ENCODE measurements around the gene EI24.
"Not testable (repeated sequence)": the region's sequence is repeated elsewhere in the genome, so short reads cannot be mapped to it uniquely, and the experiment has no call there.

The EI24 gene

DNA sequence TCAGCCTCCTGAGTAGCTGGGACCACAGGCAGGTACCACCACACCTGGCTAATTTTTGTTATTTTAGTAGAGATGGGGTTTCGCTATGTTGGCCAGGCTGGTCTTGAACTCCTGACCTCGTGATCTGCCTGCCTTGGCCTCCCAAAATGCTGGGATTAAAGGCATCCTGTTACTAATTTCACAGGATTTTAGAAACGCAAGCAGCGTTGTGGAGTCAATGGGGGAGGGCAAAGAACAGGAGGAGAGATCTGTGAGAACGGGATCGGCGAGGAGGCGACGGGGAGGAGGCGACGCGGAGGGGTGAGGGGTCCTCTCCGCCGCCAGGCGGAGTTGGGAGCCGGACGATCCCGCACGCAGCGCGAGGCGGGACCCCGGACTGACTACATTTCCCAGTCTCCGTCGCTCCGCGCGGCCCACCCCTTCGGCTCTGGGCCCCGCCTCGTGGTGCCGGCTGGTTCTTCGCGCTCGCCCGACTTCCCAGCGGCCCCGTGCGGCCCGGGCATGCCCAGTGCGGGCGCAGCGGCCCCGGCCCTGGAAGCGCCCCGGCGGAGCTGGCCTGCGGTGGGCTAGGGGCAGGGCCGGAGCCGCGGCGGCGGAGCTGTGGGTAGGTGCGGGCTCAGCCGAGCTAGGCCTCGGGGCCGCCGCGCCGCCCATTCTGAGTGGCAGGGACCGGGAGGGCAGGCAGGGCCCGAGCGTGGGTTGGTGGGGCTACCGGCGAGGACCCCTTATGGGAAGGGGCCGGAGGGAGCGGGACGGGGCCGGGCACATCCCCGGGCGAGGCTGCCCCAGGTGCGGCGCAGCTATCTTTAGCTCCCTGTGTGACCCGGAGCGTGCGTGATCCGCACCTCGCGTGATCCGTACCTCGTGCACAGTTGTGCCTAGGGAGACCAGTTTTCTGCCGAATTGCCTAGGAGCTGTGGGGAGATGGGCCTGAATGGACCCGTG is at the start of gene EI24:
Gene EI24 (plus strand): TSS at position 508 of the 945 bp plus-strand sequence. CDS start 3,051 bp downstream, outside the sequence.
- DNase-seq: peak; percentile 75

DNA sequence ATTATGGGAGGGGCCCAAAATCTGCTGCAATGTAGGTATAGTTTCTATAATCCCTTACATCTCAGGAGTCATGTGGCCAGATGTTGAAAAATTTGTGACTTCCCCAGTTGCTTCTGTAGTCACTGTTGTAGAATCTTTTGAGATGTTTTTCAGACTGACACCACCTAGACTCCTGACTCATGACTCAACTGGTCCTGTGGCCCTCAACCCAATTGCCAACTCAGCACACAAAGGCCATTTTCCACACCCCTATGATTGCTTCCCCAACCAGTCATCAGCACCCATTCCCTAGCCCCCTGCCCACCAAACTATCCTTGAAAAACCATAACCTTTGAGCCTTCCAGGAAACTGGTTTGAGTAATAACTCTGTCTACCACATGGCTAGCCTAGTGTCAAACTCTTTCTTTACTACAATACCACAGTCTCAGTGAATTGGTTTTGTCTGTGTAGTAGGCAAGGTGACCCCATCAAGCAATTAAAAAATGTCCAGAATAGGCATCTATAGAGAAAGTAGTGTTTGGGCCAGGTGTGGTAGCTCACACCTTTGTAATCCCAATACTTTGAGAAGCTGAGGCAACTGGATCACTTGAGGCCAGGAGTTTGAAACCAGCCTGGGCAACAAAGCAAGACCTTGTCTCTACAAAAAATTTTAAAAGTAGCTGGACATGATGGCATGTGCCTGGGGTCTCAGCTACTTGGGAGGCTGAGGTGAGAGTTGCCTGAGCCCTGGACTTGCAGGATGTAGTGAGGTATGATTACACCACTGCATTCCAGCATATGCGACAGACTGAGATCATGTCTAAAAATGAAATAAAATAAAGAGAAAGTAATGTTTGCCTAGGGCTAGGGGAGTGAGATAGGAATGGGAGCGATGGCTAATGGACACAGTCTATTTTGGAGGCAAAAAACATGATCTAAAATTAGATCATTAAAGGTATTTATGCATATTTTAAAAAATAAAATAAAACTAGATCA is 49.1 kb upstream of the EI24 start:
- DNase-seq: no peak

DNA sequence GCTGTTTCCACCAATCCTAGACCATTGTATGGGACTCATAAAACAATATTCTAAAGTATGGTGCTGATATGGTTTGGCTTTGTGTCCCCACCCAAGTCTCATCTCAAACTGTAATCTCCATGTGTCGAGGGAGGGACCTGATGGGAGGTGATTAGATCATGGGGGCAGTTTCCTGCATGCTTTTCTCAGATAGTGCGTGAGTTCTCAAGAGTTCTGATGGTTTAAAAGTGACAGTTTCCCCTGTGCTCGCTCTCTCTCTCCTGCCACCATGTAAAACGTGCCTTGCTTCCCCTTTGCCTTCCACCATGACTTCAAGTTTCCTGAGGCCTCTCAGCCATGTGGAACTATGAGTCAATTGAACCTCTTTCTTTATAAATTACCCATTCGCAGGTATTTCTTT is 44.0 kb upstream of the EI24 start:
- no peak for DNase-seq

DNA sequence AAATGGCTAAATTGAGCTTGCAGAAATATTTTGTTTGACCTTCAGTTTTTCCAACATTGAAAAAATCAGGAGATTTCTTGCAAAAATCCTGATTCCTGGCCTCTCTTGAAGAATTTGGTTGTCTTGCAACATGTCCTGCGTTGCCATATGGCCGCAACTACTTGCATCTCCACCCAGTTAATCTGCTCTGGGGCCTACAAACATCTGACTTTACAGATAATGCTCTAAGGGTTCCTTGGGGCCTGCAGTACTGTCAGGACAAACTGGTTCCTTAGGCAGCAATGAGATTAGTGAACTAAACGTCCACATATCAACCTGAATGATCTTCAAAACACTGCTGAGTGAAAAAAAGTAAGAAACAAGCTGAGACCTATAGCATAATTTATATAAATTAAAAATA is 36.6 kb upstream of the EI24 start:
- no peak for DNase-seq

DNA sequence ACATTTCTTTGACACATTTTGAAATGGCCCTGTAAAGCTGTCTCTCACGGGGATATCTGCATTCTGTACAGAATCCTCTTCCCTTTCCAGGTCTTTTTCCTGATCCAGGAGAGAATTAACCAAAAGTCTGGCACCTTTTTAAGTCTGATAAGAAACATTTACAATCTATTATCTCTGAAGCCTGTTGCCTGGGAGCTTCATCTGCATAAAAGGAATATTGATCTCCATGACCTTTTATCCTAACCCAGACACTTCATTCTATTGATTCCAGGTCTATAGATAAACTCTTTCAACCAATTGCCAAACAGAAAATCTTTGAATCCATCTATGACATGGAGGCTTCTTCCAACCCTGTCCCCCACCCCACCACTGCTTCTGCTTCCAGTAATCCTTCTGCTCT is 33.7 kb upstream of the EI24 start:
- no peak for DNase-seq

DNA sequence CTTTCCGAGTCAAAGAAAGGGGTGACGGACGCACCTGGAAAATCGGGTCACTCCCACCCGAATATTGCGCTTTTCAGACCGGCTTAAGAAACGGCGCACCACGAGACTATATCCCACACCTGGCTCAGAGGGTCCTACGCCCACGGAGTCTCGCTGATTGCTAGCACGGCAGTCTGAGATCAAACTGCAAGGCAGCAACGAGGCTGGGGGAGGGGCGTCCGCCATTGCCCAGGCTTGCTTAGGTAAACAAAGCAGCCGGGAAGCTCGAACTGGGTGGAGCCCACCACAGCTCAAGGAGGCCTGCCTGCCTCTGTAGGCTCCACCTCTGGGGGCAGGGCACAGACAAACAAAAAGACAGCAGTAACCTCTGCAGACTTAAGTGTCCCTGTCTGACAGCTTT is 32.4 kb upstream of the EI24 start:
- not testable (repeated sequence) for DNase-seq

DNA sequence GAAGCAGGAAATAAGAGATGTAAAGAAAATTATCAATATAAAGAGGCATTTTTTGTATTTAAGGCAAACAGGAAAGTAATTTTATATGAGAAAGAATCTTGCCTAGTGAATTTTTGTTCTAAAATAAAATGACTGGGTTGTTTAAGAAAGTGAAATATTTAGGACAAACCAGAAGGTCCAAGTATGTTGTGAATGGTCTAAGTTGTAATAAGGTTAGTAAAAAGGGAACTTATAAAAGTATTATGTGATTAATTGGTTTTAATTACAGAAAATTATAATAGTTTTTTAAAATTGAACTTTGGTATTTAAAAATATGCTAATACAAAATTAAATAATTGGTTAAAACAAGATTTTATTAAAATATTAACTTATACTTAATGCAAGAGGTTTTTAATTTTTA is 26.6 kb upstream of the EI24 start:
- DNase-seq: no peak

DNA sequence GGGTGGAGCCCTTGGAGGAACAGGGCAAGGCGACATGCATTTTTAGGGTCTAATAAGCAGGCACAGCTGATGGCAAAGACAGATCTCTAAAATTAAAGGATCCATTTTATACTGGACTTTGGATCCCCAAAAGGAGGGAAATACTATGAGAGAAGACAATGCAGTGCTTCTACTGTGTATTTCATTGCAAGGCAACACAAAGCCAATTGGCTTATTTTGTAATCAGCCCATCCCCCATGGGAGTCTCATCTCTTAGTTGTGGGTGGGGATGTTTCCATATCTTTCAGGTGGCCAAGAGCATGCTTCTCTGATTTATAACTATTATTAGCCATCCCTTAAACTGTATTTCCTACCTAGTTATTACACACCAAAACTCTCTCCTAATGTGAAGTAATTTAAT is 18.5 kb upstream of the EI24 start:
- no peak for DNase-seq

DNA sequence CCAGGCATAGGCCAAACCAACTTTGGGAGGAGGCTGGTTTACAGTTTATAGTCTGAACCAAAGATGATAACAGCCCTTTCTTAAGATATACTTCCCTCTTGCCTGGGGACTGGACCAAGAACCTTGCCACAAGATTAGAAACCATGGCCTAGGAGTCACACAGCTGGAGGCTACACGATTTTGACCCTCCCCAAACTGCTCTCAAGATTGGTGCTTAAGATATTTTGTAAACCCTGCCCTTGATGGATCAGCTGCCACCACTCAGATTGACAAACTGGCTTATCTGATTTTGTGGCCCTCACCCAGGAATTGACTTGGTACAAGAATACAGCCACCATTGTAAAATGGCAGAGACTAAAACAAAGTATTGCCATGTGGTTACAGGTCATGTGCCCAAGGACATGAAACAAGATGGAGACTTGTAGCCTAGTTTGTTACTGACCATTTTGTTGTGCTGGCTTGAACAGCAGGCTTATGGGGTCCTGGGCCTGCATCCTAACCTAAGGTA is 17.4 kb upstream of the EI24 start:
- no peak for DNase-seq

DNA sequence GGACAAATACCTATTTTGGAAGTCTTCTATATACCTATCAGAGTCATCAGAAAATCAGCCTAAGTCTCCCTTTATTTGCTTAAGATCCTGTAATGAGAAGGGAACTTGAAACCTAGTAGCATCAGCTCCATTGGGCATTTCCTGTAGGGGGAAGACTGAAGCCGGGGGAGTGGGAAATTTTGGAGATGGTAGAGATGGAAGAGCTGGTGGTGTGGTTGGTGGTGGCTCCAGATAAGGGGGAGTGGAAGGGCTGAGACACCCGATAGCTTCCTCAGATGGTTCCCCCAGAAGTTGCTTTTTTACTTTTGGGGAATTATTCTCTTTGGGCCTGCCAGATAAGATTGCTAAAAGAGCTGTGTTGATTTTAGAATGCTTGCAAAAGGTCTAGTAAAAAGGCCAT is 16.4 kb upstream of the EI24 start:
- no peak for DNase-seq

DNA sequence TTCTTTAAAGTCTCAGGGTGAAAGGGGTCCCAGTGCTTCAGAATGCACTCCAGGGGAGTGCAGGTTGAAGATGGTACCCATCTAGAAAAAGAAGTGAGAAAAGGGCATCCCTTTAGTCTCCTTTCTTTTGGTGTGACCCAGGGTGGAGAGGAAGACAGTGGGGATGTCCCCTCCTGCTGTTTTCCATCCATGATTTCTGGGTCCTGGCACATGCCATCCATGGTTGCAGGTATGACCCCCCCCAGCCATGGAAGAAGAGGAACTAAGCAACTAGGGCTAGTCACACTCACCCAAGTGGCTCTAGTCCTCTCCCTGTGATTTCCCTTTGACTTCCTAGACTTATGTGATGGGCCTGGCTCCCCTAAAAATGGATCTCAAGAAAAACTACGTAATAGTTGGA is 15.9 kb upstream of the EI24 start:
- no peak for DNase-seq

DNA sequence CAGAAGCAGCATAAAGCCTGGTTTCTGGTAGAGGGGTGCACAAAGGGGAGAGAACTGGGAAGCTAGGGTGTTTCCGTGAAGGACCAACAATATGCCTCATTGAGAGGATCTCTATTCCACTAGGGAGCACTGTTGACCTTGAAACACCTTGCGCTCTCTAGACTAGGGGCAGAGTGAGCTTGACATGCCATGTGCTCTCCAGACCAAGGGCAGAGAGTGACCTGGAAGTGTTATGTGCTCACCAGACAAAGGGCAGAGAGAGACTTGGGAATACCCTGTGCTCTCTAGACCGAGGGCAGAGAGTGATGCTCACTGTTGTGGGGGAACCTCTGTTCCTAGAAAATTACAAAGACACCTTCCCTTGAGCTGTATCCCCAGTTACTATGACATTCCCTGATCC is 15.2 kb upstream of the EI24 start:
- no peak for DNase-seq

DNA sequence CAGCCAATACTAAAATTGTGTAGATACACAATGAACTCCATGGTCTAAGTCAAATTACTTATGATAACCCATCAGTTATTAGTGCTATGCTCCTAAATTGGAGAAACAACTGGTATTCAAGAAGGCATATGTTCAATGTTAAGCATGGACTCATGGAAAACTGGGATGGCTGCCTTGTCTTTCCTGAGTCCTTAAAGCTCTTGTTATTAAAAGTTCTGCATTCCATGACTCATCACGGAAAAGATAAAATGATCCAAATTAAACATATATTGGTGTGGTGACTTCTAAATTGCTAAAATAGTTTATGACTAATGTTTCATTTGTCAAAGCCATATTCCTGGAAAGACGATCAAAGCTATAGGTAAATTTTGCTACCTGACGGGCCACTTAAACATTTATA is 9.4 kb upstream of the EI24 start:
- DNase-seq: no peak

DNA sequence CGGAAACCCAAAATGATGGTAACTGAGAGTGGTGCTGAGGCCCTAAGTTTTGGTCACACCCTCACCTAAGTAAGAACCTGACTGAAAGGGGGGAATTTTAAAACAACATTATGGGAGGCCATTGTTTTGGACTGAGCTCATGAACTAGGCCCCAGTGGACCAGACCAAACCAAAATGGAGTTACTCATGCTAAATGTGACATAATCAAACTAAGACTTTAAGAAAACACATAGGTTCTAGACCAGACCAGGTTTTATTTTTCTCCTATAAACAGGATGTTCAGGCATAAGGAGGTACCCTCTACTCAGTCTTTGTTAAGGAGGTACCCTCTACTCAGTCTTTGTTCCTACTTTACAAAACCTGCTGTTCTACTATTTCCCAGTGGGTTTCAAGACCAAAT is 7.4 kb upstream of the EI24 start:
- DNase-seq: no peak

DNA sequence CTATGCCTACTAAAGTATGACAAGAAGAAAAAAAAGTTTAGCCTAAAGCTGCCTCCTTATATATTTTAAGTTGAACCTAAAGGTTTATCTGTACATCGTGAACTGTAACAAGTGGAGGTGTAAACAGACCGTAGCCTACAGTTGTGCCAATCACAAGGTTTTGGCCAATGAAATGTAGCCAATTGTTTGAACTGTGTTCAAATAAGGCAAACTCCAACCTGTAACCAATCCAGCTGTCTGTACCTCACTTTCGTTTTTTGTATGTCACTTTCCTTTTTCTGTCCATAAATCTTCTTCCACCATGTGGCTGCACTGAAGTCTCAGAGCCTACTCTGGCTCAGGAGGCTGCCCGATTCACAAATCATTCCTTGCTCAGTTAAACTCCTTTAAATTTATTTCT is 6.8 kb upstream of the EI24 start:
- no peak for DNase-seq

DNA sequence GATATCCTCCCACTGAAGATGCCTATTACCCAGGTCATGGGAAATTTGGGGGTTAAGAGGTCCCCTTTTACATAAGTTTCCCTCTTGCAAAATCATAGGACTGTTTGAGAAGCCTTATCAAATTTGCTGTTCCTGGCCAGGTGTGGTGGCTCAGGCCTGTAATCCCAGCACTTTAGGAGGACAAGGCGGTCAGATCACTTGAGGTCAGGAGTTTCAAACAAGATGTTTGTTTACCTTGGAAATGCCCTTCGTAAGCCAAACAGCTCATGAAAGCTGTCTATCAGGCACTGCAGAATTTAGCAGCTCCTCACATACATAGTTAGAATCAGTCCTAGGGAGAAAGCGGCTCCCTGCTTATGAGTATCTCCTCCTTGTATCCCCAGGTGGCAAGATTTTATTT is 4.9 kb upstream of the EI24 start:
- no peak for DNase-seq

DNA sequence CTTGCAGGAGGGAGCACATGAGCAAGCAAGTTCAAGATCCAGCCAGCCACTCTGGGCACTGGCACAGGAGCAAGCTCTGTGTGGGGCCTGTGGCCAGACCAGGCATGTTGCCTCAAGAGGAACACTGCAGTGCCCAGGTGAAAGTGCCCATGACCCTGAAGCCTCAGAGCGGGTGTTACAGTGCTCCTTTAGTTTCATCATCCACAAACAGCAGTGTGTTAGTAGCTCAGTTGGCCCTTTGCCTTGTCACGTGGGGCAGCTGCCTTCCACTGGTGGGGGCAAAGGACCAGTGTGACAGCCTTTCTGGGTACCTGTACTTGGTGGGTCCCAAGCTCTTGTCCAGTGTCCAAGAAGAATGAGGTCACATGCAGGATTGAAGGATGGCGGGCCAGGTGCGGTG is 3.0 kb upstream of the EI24 start:
- no peak for DNase-seq

DNA sequence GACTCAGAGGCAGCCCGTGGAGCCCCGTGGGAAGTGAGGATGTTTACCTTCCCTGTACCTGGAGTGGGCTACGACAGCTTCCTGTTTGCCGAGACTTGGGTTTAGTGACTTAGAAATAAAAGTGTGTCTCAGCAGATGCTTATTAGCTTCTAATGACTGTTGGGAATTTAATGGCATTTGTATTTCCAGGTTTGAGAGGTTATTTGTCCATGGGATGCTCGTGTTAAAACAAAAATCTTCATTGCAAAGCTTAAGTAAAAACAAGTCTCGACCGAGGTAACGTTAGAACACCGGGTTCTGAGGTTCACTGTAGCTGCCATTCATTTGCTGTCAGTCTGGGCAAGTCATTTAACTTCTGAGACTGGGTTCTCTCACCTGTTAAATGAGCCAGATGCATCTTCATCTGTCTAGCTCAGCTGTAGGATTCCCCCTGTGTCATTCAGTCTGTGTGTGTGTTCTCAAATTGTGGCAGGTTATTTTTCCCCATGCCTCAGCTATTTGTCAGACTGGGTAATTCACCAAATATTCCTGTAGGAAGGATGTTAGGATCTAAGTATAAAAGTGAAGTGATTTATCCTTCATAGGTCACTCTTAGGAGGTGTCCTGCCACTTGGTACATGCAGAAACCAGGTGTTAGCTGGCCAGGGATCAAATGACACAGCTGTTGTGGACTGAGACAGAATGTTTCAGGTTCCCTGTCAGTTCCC is 791 bp downstream of the EI24 start:
- DNase-seq: peak; percentile 60

DNA sequence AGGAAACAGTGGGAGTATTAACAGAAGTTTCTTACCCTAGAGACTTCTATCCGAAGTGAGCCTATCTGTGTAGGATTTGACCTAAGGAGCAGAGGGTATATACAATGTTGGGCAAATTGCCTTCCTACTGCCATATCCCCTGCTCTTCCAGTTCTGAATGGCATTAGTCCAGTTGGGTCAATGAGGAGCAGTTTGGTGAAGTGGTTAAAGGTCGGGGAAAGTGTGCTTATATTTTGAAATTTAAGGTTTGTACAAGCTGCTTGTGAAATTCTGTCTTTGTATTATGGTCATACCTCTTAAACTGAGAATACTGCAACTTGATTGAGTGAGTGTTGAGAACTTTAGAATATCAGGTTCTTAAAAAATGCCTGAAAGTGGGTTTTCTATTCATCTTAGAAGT is 1.7 kb downstream of the EI24 start:
- no peak for DNase-seq

DNA sequence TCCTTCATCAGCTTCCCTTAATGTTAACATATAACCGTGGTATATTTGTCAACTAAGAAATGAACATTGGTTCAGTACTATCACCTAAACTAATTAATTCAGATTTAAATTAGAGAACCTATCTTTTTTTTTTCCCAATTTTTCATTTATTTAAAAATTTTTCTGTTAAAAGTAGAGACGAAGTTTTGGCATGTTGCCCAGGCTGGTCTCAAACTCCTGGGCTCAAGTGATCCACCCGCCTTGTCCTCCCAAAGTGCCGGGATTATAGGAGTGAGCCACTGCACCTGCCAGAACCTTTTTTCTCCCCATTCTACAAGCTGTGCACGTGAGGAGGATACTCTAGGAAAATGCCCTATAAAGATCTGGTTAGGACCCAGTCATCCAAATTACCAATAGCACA is 3.6 kb downstream of the EI24 start:
- no peak for DNase-seq

DNA sequence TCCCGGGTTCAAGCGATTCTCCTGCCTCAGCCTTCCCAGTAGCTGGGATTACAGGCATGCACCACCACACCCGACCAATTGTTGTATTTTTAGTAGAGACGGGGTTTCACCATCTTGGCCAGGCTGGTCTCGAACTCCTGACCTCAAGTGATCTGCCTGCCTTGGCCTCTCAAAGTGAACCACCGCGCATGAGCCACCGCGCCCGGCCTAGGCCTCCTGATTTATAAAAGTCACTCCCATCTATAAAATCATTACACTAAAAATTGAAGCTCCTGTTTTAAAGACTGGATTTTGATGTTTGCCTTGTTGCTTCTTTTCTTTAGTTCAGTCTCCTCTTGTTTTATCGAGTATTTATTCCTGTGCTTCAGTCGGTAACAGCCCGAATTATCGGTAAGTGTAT is 7.9 kb downstream of the EI24 start:
- DNase-seq: not testable (repeated sequence)

DNA sequence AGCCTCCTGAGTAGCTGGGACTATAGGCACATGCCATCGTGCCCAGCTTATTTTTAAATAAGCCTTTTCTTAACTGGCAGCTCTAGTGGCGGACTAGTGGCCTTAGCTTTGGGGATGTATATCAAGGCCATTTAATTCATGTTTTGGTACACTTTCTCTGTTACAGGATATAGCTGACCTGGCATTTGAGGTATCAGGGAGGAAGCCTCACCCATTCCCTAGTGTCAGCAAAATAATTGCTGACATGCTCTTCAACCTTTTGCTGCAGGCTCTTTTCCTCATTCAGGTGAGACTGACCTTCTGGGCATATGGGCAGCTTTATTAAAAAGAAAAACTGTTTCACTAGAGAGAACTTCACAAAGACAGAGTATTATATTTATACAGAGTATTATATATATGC is 9.5 kb downstream of the EI24 start:
- DNase-seq: no peak

DNA sequence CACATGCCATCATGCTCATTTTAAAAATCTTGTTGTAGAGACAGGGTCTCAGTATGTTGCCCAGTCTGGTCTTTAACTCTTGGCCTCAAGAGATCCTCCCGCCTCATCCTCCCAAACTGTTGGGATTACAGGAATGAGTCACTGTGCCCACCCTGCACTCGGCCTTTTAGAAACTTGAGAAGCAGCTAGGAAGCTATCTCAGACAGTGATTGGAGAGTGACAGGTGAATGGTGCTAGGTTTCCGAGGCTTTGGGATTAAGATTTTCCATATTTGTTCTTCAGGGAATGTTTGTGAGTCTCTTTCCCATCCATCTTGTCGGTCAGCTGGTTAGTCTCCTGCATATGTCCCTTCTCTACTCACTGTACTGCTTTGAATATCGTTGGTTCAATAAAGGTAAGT is 10.5 kb downstream of the EI24 start:
- no peak for DNase-seq
